A549 (cell line): ENCODE data around the gene BTBD2.

Source experiments
- EP300 ChIP-seq, 2 experiments: fragments of >200 bp; sonication (Bioruptor Twin); formaldehyde crosslinking; IDR thresholded peaks; 2 replicates in 1 of 2; 3 replicates in 1 of 2; pipeline ENCODE4 v1.6.1; 2016 to 2017
- JUNB ChIP-seq: fragments of >200 bp; sonication (Bioruptor Twin); formaldehyde crosslinking; IDR thresholded peaks from 2 replicates; pipeline ENCODE4 v1.6.1; 2016
- TF ChIP-seq, protein P1 (sequence below): fragments of >200 bp; sonication (Bioruptor Twin); formaldehyde crosslinking; IDR thresholded peaks from 3 replicates; pipeline ENCODE4 v1.5.1; 2016

DNA sequence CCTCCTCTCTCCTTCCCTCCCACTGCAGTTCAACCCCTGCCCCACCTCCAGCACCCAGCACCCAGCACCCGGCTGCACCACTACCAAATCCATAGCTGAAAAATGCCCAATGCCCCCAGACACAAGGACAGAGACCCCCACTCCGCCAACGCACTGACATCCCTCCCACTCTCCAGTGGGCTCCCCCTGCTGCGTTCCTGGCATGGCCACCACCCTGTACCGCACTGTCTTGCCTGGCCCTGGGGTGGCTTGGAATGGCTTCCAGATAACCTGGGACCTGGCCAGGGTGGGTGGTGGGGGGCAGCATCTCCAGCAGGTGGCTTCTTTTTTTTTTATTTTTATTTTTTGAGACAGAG is 41.3 kb upstream of the BTBD2 start:
- TF ChIP-seq, protein P1, sequence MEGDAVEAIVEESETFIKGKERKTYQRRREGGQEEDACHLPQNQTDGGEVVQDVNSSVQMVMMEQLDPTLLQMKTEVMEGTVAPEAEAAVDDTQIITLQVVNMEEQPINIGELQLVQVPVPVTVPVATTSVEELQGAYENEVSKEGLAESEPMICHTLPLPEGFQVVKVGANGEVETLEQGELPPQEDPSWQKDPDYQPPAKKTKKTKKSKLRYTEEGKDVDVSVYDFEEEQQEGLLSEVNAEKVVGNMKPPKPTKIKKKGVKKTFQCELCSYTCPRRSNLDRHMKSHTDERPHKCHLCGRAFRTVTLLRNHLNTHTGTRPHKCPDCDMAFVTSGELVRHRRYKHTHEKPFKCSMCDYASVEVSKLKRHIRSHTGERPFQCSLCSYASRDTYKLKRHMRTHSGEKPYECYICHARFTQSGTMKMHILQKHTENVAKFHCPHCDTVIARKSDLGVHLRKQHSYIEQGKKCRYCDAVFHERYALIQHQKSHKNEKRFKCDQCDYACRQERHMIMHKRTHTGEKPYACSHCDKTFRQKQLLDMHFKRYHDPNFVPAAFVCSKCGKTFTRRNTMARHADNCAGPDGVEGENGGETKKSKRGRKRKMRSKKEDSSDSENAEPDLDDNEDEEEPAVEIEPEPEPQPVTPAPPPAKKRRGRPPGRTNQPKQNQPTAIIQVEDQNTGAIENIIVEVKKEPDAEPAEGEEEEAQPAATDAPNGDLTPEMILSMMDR: no peak
- TF ChIP-seq EP300 (IDR thresholded peaks at IDR 0.05) (no peak), JUNB (no peak)
